ENCODE data around the gene CYB561D1.
"Not testable (repeated sequence)": the region's sequence is repeated elsewhere in the genome, so short reads cannot be mapped to it uniquely, and the experiment has no call there.

The CYB561D1 gene

GRCh38 chr1:109493805-109494539 lies at the start of gene CYB561D1:
CYB561D1 (plus strand) TSS chr1:109494094; CDS start chr1:109494140, 46 bp downstream.
- peak; percentile 96 for DNase-seq

DNA sequence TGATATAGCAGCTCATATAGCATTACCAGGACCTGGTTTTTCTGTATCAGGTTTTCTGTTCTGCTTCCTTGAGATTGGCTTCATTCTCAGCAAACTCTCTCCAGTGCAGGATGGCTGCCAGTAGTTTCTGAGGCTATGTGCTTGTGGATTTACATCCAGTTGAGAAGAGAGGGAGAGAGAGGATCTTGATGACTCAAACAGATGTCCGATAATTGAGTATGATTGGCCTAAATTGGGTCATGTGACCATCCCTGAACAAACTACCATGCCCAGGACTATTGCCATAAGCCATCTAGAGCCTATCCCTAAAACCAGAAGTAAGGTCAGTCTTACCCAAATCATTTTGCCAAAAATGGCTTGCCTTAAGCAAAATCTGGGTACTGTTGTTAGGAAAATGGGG lies 49.5 kb upstream of the CYB561D1 start:
- no peak for DNase-seq

DNA sequence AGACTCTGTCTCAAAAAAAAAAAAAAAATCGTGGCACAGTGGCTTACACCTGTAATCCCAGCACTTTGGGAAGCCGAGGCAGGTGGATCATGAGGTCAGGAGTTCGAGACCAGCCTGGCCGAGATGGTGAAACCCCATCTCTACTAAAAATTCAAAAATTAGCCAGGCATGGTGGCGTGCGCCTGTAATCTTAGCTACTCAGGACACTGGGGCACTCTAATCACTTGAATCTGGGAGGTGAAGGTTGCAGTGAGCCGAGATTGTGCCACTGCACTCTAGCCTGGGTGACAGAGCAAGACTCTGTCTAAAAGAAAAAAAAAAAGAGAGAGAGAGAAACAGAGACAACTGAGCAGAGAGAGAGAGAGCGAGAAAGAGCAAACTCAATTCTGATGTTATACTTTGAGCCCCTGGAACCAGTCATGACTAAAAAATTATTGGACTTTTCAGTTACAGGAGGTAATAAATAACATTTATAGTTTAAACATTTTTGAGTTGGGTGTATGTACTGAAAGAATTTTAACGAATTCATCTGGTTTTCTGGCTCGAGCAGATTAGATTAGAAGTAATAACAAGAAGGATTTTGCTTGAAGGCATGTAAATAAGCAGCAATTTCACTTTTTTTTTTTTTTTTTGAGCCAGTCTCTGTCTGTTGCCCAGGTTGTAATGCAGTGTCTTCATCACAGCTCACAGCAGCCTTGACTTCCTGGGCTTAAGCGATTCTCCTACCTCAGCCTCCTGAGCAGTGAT lies 47.8 kb upstream of the CYB561D1 start:
- DNase-seq: not testable (repeated sequence)

DNA sequence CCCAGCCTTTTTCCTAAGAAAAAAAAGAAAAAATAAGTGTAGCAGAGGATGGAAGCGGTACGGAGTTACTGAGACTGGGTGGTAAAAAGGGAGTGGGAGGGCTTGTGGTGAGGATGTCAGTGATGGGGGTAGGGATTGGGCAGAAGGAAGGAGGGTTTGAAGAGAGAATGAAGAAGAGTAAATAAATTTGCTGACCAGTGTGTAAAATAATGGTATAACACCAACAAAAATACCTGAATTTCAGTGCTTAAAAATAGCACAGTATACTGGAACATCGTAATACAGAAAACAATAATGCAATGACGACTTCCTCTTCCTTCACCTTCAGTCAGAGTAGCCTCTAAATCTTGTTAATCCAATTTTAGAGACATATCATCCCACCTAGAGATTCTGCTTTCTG lies 46.4 kb upstream of the CYB561D1 start:
- DNase-seq: no peak

- DNase-seq: no peak
Observed at GRCh38 chr1:109454497-109455133, 39.3 kb upstream of the CYB561D1 start.

DNA sequence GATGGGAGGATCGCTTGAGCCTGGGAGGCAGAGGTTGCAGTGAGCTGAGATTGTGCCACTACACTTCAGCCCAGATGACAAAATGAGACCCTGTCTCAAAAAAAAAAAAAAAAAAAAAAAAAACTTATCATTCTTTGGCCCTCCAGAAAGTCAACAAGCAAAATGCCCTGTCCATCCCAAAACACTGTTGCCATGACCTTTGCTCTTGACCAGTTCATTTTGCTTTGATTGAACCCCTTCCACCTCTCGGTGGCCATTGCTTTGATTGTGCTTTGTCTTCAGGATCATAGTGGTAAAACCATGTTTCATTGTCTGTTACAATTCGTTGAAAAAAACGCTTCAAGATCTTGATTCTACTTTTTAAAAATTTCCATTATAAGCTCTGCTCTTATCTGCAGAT lies 36.1 kb upstream of the CYB561D1 start:
- DNase-seq: no peak

DNA sequence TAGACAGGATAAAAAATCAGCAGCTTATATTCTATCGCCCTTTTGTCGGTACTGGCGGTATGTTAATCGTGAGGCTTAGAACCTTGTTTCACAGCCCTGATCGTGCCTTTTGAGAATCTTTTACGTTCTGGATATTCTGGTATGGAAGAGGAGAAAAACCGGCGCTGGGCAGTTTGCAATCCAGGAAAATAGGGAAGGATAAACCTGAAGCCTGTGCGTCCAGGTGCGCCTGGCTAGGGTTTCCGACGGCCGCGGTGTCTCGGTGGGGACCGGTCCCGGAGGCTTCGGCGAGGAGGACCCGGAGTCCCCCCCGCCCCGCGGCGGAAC lies 27.8 kb upstream of the CYB561D1 start:
- no peak for DNase-seq

- peak; percentile 84 for DNase-seq
Observed at GRCh38 chr1:109466452-109467300, 27.2 kb upstream of the CYB561D1 start, which contains the start of gene SYPL2. SYPL2 (plus strand) TSS chr1:109466546; CDS start chr1:109466844, 298 bp downstream.

DNA sequence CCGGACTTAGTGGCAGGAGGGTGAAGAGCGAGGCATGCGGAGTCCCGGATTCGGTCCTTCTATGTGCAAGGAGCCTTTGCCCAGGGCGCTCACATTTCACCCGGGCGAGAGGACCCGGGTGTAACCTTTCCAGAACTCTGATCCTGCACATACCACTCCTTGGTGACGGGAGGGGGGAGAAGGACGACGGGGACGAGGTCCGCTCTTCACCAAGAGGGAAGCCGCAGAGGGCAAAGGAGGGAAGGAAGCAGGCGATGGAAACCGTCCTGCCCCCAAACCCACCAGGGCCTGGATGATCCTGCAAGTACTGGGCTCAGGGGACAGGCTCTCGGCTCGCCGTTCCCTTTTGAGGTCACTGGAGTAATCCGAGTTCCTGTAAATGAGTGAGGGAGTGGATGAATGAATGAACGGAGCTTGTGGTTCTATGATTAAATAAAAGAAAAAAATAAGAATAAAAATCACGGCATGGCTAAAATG lies 26.6 kb upstream of the CYB561D1 start:
- no peak for DNase-seq

DNA sequence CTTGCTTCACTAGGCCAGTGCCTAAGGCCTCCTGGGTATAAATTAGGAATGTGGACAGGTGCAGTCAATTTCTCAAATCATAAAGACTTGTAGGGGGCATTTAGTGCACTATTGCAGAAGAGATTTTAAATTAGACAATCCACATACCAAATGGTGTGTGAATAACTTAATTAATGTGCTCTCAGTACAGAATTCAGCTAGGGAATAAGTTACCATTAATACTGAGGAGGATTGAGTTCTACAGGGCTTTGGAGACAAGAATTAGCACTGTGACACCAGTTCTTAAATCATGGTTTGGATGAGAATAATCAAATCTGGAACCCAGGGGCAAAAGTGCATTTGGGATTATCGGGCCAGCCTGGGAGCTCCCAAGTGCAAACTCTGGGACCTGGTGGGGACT lies 25.8 kb upstream of the CYB561D1 start:
- DNase-seq: no peak

- DNase-seq: no peak
Observed at GRCh38 chr1:109468903-109469302, 25.0 kb upstream of the CYB561D1 start.

DNA sequence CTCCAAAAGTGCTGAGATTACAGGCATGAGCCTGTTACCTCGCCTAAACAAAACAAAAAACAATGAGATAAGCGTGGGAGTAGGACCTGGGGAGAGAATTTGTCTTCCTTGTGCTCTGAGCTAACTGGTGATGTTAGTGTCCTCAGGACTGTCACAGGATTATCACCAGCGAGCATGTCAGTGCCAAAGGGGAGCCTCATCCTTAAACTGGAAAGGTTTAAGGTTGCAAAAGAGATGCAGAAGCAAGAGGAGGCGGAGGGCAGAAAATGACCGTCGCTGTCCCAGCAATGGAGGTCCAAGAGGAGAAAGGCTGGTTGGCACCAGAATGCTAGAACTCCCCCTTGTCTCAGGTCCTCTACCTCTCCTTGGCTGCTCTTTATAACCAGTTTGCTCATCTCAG lies 23.6 kb upstream of the CYB561D1 start:
- no peak for DNase-seq

DNA sequence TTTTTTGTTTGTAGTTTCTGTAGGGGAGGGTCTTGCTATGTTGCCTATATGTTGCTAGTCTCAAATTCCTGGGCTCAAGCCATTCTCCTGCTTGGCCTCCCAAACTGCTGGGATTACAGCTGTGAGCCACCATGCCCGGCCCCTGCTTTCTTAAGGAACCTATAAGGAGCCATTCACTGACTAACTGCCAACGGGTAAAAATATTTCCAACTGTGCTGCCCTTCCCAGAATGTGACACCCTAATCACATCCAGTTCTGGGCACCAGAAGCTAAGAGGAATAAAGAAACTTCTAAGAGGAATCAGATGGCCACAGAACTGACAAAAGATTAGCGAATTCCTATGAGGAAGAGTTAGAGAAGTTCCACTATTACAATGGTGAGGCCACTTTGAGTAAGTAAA lies 21.1 kb upstream of the CYB561D1 start:
- DNase-seq: no peak

DNA sequence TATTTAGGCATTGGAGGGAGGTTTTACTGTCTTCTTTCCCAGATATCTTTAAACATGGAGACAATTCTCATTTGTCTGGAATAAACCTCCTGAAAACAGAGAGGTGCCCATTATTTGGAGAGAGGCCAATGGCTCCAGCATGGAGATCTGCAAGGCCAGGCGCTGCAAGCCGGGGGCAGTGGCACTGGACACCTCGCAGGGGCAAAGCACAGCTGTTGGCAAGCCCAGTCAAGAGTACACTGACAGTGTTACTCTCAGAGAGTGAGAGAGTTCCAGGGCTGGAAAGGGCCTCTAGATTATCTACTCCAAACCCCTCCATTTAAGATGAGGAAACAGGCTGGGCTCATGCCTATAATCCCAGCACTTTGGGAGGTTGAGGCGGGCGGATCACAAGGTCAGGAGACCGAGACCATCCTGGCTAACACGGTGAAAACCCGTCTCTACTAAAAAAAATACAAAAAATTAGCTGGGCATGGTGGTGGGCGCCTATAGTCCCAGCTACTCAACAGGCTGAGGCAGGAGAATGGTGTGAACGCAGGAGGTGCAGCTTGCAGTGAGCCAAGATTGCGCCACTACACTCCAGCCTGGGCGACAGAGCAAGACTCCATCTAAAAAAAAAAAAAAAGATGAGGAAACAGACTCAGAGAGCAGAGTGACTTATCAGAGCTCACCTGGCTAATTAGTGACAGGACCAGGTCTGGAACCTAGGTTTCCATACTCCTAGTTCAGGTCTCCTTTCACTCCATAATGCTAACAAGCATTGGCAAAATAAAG lies 20.4 kb upstream of the CYB561D1 start:
- DNase-seq: not testable (repeated sequence)

- DNase-seq: peak; percentile 24
Observed at GRCh38 chr1:109474697-109475096, 19.2 kb upstream of the CYB561D1 start.

- DNase-seq: peak; percentile 23
Observed at GRCh38 chr1:109475261-109475660, 18.6 kb upstream of the CYB561D1 start.

GRCh38 chr1:109476825-109477224 lies 17.1 kb upstream of the CYB561D1 start:
- DNase-seq: no peak

GRCh38 chr1:109477821-109478220 lies 16.1 kb upstream of the CYB561D1 start:
- peak; percentile 48 for DNase-seq

DNA sequence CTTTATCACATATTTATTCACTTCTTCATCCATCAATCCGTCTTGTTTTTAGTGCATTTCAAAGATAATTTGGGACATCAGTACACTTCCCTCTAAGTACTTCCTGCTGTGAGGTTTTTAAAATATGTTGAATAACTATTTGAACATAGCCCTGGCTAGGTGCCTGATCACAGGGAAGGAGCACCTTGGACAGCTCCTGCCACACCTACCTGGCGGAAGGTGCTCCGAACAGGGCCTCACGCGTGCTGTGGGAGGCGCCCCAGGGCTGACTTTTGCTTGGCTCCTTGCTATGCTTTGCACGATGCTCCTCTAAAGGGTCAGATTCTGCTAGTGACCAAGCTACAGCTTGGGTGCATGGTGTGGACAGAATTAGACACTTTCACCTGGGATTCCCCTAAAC lies 15.1 kb upstream of the CYB561D1 start:
- DNase-seq: peak; percentile 73

DNA sequence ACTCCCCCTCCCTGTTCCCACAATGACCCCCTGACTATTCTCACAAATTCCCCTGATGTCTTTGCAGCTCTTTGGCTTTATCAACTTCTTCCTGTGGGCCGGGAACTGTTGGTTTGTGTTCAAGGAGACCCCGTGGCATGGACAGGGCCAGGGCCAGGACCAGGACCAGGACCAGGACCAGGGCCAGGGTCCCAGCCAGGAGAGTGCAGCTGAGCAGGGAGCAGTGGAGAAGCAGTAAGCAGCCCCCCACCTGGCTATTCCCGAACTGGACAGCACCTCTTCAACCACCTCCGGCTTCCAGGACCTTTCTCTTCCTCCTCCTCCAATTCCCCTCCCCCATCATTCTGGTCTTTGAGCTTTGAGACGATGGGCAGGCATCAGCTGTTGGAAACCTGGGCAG lies 14.6 kb upstream of the CYB561D1 start:
- DNase-seq: peak; percentile 39

GRCh38 chr1:109479901-109480300 lies 14.0 kb upstream of the CYB561D1 start:
- no peak for DNase-seq

GRCh38 chr1:109481646-109482045 lies 12.2 kb upstream of the CYB561D1 start:
- DNase-seq: no peak
